NT2/D1 (cell line): ENCODE data around the gene ATP5F1E.

ENCODE experiments used
- YY1 ChIP-seq: IDR thresholded peaks from 2 replicates; pipeline ENCODE4 v1.6.1; 2011; ENCODE audit not compliant: insufficient read length, insufficient read depth
- ZNF274 ChIP-seq: IDR thresholded peaks from 2 replicates; pipeline ENCODE4 v1.6.1; 2011; ENCODE audit warnings: mild to moderate bottlenecking, low read depth, low read length

- TF ChIP-seq YY1 (no peak), ZNF274 (no peak)
Observed at GRCh38 chr20:59003836-59004492, 28.2 kb downstream of the ATP5F1E start.
